SH-SY5Y (cell line): Measurements from ENCODE around the gene SRGAP3.

Experiments
- GATA2 ChIP-seq: IDR thresholded peaks from 2 replicates; pipeline ENCODE4 v1.6.1; 2011; ENCODE audit warnings: mild to moderate bottlenecking, low read depth, low read length
- GATA3 ChIP-seq: IDR thresholded peaks from 2 replicates; pipeline ENCODE4 v1.6.1; 2011; ENCODE audit warnings: low read depth, mild to moderate bottlenecking, low read length, moderate library complexity

DNA sequence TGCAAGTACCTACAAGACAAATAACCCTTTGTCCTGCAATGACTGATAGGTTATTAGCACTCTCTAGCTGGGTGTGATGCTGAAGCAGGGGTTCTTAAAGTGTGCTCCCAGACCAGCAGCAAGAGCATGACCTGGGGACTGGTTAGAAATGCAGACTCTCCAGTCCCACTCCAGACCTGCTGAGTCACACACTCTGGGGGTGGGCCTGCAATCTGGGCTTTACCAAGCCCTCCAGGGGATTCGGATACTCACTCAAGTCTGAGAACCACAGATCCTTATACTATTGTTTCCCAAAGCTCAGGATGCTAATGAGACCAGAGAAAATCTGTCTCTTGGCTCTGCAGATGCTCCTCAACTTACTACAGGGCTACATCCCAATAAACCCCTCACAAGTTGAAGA lies 144.0 kb downstream of the SRGAP3 start:
- no peak for TF ChIP-seq GATA2
- no peak for TF ChIP-seq GATA3
